Stimulated activated CD4-positive, alpha-beta T cell treated with anti-CD3 and anti-CD28 coated beads, Interleukin-12 subunit alpha, Interleukin-12 subunit beta, amount 100 ng/mL, for 48 hours (primary cell): ENCODE measurements around the gene BMP3.

Experiments used
- DNase-seq, 3 donors: peaks; one replicate each; pipeline ENCODE4 v3.0.0-alpha.2; 2020; ENCODE audit warnings: low read depth in 2 of 3, low spot score in 1 of 3

BMP3 gene

DNA sequence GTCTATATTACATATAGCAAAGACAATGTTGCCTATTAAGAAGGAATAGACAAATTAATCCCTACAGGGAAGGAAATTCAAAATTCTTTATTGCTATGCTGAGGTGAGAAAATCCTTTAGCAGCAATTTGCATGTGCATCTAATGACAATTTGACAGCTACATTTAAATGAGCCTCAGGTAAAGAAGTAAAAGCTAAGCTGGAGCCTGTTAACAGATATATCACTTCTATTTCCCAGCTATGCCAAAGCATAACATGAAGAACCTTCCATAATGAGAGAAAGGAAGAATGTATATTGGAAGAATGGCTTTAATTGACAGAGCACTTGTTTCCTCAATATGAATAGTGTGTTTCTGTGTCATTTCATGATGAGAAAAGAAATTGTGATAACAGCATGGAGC is 71.6 kb downstream of the BMP3 start:
- no peak for DNase-seq

DNA sequence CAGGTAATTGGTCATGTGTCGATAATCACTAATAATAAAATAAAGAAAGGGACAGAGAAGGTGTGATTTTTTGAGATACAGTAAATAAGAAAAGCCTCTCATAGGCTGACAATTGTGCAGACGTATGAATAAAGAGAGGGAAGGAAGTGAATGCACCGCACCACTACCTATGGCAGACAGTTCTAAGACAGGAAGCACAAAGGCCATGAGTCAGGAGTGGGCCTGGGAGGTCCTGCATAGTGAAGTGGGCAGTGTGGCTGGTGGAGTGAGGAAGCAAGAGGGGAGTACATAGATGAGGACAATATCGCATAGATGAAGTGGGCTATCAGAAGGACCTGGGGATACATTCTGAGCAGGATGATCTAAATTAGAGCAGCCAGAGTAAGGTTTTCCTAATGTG is 75.6 kb downstream of the BMP3 start:
- no peak for DNase-seq
